ENCODE results near the gene HSF2BP.
"Not testable (repeated sequence)": the region's sequence is repeated elsewhere in the genome, so short reads cannot be mapped to it uniquely, and the experiment has no call there.

- TF ChIP-seq CTCF (optimal IDR thresholded peaks at IDR 0.05 in 1 of 3, IDR thresholded peaks at IDR 0.05 in 1 of 3, conservative IDR thresholded peaks at IDR 0.05 in 1 of 3; ENCODE audit: extremely low read depth in 1 of 3, insufficient read depth in 2 of 3, low read length in 3 of 3); EZH2 (IDR thresholded peaks at IDR 0.05; ENCODE audit: low read length): not testable (repeated sequence)
Measured at GRCh38 chr21:43493471-43493870, 165.8 kb downstream of the HSF2BP start.
